ENCODE measurements around the gene FBXO40. TPM values are rescaled to one million over a fixed set of nuclear protein-coding genes. Genes with fewer than 3 reads are reported as not detected.
A peak's percentile ranks its signal among the peaks of the same experiment; 100 is the strongest.

Gene FBXO40
- total RNA-seq, 4 donors from 2014 or later: not detected

DNA sequence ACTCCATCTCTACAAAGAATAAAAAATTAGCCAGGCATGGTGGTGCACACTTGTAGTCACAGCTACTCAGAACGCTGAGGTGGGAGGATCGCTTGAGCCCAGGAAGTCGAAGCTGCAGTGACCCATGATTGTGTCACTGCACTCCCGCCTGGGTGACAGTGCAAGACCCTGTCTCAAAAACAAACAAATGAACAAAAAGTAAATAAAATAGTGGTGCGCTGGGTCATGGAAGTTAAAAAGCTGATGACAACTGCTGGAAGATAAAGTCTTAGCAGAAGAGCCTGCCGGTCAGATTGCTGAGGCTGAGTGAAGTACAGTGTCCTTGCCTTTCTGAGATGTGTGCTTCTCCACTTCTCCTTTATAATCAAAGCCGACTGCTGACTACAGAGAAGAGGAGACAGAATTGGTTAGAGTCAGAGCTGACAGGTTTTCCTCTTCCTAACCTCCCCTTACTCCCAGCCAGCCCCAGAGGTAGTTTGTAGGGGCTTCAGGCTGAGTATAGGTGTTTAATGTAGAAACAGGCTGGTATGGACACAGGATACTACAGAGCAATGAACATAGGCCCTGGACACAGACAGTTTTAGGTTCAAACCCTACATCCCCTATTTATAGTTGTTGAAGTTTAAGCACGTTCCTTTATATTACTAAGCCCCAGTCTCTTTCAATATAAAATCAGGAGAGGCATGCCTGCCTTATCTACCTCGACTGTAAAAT, 49.6 kb downstream of the FBXO40 start:
- Histone ChIP-seq H3K4me1 (peaks cover 0 to 13% (median 7%) of the 10 kb centered on the region in 4 donors), H3K36me3 (peaks cover 0 to 5% (median 2%) of the 10 kb centered on the region in 4 donors), H3K27me3 (no peaks in the 10 kb centered on the region), H3K9me3 (no peaks in the 10 kb centered on the region), H3K4me3 (no peak overlapping the region), H3K27ac (replicated peaks in 1 of 4) (no peak overlapping the region)
- TF ChIP-seq, protein P1, sequence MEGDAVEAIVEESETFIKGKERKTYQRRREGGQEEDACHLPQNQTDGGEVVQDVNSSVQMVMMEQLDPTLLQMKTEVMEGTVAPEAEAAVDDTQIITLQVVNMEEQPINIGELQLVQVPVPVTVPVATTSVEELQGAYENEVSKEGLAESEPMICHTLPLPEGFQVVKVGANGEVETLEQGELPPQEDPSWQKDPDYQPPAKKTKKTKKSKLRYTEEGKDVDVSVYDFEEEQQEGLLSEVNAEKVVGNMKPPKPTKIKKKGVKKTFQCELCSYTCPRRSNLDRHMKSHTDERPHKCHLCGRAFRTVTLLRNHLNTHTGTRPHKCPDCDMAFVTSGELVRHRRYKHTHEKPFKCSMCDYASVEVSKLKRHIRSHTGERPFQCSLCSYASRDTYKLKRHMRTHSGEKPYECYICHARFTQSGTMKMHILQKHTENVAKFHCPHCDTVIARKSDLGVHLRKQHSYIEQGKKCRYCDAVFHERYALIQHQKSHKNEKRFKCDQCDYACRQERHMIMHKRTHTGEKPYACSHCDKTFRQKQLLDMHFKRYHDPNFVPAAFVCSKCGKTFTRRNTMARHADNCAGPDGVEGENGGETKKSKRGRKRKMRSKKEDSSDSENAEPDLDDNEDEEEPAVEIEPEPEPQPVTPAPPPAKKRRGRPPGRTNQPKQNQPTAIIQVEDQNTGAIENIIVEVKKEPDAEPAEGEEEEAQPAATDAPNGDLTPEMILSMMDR (IDR thresholded peaks at IDR 0.05): no peak
- no peak for TF ChIP-seq EP300 (IDR thresholded peaks at IDR 0.05)
- TF ChIP-seq POLR2AphosphoS5 (IDR thresholded peaks at IDR 0.05): no peak
- TF ChIP-seq POLR2A (IDR thresholded peaks at IDR 0.05; ENCODE audit: low read depth): no peak
- 71% methylated on average over 9 of the region's 9 CpGs for WGBS
- DNase-seq (ENCODE audit: extremely low spot score): peak; percentile 37
- intact Hi-C loops (cut with DNase I): no loop called here

DNA sequence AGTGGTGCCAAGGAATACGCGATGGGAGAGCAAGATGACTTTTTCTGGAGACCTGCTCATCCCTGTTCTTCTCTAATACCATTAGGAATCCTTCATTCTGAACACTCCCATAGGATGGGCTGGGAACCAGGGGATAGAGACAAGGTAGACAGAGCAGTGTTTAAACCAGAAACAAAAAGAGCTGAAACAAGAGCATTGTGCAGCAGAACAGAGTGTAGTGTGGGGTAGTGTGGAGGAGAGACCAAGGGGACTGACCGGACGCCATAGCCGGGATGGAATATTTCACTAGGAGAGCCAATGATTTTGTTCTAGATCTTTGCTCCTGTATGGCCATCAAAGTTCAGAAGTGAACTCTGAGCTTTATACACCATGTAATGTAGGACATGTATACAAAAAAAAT, 51.9 kb downstream of the FBXO40 start:
- peak; percentile 31 for DNase-seq (ENCODE audit: extremely low spot score)
- Histone ChIP-seq H3K4me1 (peaks cover 12 to 31% (median 24%) of the 10 kb centered on the region in 4 donors), H3K27ac (replicated peaks in 1 of 4) (no peak overlapping the region), H3K4me3 (no peak overlapping the region), H3K27me3 (no peaks in the 10 kb centered on the region), H3K36me3 (peaks cover 0 to 4% (median 0%) of the 10 kb centered on the region in 4 donors), H3K9me3 (no peaks in the 10 kb centered on the region)
- 93% methylated on average over 5 of the region's 5 CpGs for WGBS
- intact Hi-C loops (cut with DNase I): no loop called here
- TF ChIP-seq EP300 (IDR thresholded peaks at IDR 0.05): no peak
- TF ChIP-seq POLR2A (IDR thresholded peaks at IDR 0.05; ENCODE audit: low read depth): no peak
- TF ChIP-seq POLR2AphosphoS5 (IDR thresholded peaks at IDR 0.05): no peak
- TF ChIP-seq, protein P1 (IDR thresholded peaks at IDR 0.05): no peak

DNA sequence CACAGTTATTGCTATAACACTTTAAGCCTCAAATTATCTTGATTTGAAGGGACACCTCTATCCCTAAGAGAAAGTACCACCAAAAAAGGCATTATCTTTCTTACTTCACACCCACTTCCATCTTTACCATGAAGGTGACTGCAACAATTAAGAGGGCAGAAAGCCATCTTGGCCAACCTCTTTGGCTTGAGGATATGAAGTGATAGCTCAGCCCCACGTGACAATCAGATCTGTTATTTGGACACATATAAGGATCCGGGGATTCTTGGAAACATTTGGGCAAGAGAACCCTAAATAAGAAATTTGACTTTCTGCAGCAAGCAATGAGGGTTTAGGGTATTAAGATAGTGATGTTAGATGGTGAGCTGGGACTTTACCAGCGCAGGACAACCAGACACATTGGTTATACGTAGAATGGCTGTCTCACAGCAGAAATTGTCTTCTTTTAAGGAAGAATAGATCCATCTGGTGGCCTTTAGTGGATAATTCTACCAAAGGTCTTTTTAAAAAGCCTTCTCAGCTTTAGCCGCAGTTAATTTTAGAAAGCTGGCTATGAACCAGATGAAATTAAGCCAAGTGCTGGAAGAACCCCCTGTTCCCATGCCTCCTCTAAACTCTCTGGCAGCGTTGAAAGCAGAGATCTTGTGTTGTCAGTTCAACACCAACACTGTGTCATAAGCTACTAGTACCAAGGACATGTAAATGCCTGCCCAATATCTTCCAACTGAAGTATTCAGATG, 55.2 kb downstream of the FBXO40 start:
- peak overlapping the region; percentile 53 to 78 (median 67) for H3K27ac ChIP-seq (replicated peaks in 1 of 4)
- H3K4me3 ChIP-seq: no peak overlapping the region
- H3K36me3 ChIP-seq: no peaks in the 10 kb centered on the region
- intact Hi-C loops (cut with DNase I): no loop called here
- no peaks in the 10 kb centered on the region for H3K9me3 ChIP-seq
- TF ChIP-seq POLR2A (IDR thresholded peaks at IDR 0.05; ENCODE audit: low read depth) (no peak), EP300 (IDR thresholded peaks at IDR 0.05) (no peak), POLR2AphosphoS5 (IDR thresholded peaks at IDR 0.05) (peak; percentile 66 to 72)
- TF ChIP-seq, protein P1 (IDR thresholded peaks at IDR 0.05): peak in 2 of 3 experiments; percentile 29 to 33
- H3K4me1 ChIP-seq: peaks cover 12 to 30% (median 24%) of the 10 kb centered on the region in 4 donors
- H3K27me3 ChIP-seq: no peaks in the 10 kb centered on the region
- 45% methylated on average over 6 of the region's 6 CpGs for WGBS
- no peak for DNase-seq (ENCODE audit: extremely low spot score)

DNA sequence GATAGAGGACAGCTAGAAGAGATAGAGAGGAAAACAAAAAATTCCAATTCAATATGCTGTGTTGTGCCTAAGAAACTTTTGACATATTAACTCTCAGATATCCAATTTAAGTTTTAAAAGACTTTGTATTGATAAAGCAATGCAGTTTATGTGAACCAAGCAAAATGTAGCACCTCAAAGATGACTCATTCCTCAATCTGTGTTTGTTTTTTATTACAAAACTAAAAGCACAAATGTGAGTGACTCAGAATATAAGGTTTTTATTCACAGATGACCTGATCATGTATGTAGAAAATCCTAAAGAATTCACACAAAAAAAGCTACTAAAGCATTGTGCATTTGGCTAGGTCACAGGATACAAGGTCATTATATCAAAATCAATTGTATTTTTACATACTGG, 56.5 kb downstream of the FBXO40 start:
- DNase-seq (ENCODE audit: extremely low spot score): no peak
- peak overlapping the region in 3 of 4 donors; percentile 64 to 78 (median 70) for H3K27ac ChIP-seq (replicated peaks in 1 of 4)

More for the DNA sequence above, 56.5 kb downstream of the FBXO40 start:
- no peak overlapping the region for H3K4me3 ChIP-seq
- intact Hi-C loops (cut with DNase I): loop anchor here (10.0 kb wide), 1 partner anchor 105 kb away; the partner anchor contains the start of gene POLQ
- TF ChIP-seq EP300 (IDR thresholded peaks at IDR 0.05) (no peak), POLR2A (IDR thresholded peaks at IDR 0.05; ENCODE audit: low read depth) (no peak), POLR2AphosphoS5 (IDR thresholded peaks at IDR 0.05) (no peak)
- TF ChIP-seq, protein P1 (IDR thresholded peaks at IDR 0.05): no peak
- H3K27me3 ChIP-seq: no peaks in the 10 kb centered on the region
- H3K36me3 ChIP-seq: no peaks in the 10 kb centered on the region
- H3K4me1 ChIP-seq: peaks cover 12 to 25% (median 23%) of the 10 kb centered on the region in 4 donors
- H3K9me3 ChIP-seq: no peaks in the 10 kb centered on the region
